SW 1271 (cell line): Measurements from ENCODE around the gene CACNA1F.
A peak's percentile ranks its signal among the peaks of the same experiment; 100 is the strongest.

ENCODE experiments used
- DNase-seq, 2 experiments: peaks; one replicate each; lab custom pipeline; 2025; lab: John Stamatoyannopoulos, UW

The CACNA1F gene

GRCh38 chrX:49199315-49199595, 33.9 kb downstream of the CACNA1F start:
- DNase-seq: no peak

- DNase-seq: no peak
Measured at GRCh38 chrX:49198540-49199314, 34.4 kb downstream of the CACNA1F start.

- no peak for DNase-seq
Measured at GRCh38 chrX:49197543-49198087, 35.5 kb downstream of the CACNA1F start.

GRCh38 chrX:49193542-49193964, 39.6 kb downstream of the CACNA1F start:
- no peak for DNase-seq

GRCh38 chrX:49192722-49193328, 40.3 kb downstream of the CACNA1F start:
- DNase-seq: no peak

GRCh38 chrX:49191574-49192011, 41.5 kb downstream of the CACNA1F start:
- DNase-seq: no peak

GRCh38 chrX:49190821-49191573, 42.1 kb downstream of the CACNA1F start:
- peak; percentile 97 for DNase-seq

- no peak for DNase-seq
Measured at GRCh38 chrX:49189606-49190005, 43.5 kb downstream of the CACNA1F start.

- DNase-seq: no peak
Measured at GRCh38 chrX:49188468-49189076, 44.6 kb downstream of the CACNA1F start.

- no peak for DNase-seq
Measured at GRCh38 chrX:49187526-49187925, 45.6 kb downstream of the CACNA1F start.

- DNase-seq: no peak
Measured at GRCh38 chrX:49187028-49187394, 46.1 kb downstream of the CACNA1F start.

- DNase-seq: peak in 1 of 2 experiments; percentile 36
Measured at GRCh38 chrX:49186125-49187027, 46.8 kb downstream of the CACNA1F start, which contains the start of gene PRICKLE3. Gene PRICKLE3 (minus strand): TSS chrX:49186373. CDS start chrX:49186297, 76 bp downstream.

- DNase-seq: peak; percentile 37 to 54
Measured at GRCh38 chrX:49184294-49185281, 48.6 kb downstream of the CACNA1F start.

GRCh38 chrX:49183701-49184281, 49.3 kb downstream of the CACNA1F start:
- no peak for DNase-seq

- no peak for DNase-seq
Measured at GRCh38 chrX:49179358-49179757, 53.8 kb downstream of the CACNA1F start.

GRCh38 chrX:49178537-49178936, 54.6 kb downstream of the CACNA1F start:
- no peak for DNase-seq

- no peak for DNase-seq
Measured at GRCh38 chrX:49177873-49178480, 55.2 kb downstream of the CACNA1F start.

- DNase-seq: peak in 1 of 2 experiments; percentile 2
Measured at GRCh38 chrX:49177338-49177833, 55.8 kb downstream of the CACNA1F start.
